Body of pancreas (tissue), 4 donors: Measurements from ENCODE around the gene SPIRE2. TPM values are rescaled to one million over a fixed set of nuclear protein-coding genes. Genes with fewer than 3 reads are reported as not detected.
"Not testable (repeated sequence)": the region's sequence is repeated elsewhere in the genome, so short reads cannot be mapped to it uniquely, and the experiment has no call there.

Source experiments
- ATAC-seq: fragments of 150-250 bp; one replicate; pipeline ENCODE4 v1.9.1; 2016
- DNase-seq, 4 donors: peaks; one replicate each; pipeline ENCODE4 v3.0.0-alpha.2; 2019
- H3K27ac ChIP-seq, 4 donors: fragments of 200-600 bp; sonication (generic); 1 replicate in 3 of 4; 2 replicates in 1 of 4; pipeline versions ENCODE4 v1.5.1 to v1.6.1; 2016 to 2019; ENCODE audit warnings: mild to moderate bottlenecking in 1 of 4, mixed read lengths in 1 of 4, moderate library complexity in 1 of 4
- H3K27me3 ChIP-seq, 2 donors: fragments of 200-600 bp; sonication (generic); one replicate each; pipeline ENCODE4 v1.6.0; 2016; ENCODE audit warnings: mild to moderate bottlenecking in 1 of 2
- H3K36me3 ChIP-seq, 2 donors: fragments of 200-600 bp; sonication (generic); replicated peaks in 1 of 2; 2 replicates each; pipeline ENCODE4 v1.5.1; 2016; ENCODE audit warnings: low read depth in 2 of 2; ENCODE audit not compliant: insufficient read depth in 1 of 2
- H3K4me1 ChIP-seq: fragments of 200-600 bp; sonication (generic); one replicate; pipeline ENCODE4 v1.6.0; 2016
- H3K4me3 ChIP-seq, 2 donors: fragments of 200-600 bp; sonication (generic); 1 replicate in 1 of 2; 2 replicates in 1 of 2; pipeline ENCODE4 v1.5.1; 2016 to 2019
- H3K9me3 ChIP-seq, 3 donors: fragments of 200-600 bp; sonication (generic); 1 replicate in 2 of 3; 2 replicates in 1 of 3; pipeline ENCODE4 v1.5.1; 2016
- CTCF ChIP-seq, 7 experiments: fragments of 450-650 bp in 4 of 7; fragments of 200-600 bp in 3 of 7; sonication (generic) in 3 of 7; IDR thresholded peaks; one replicate each; pipeline ENCODE4 v1.5.1; 2016 to 2019; ENCODE audit warnings: antibody characterized with exemption in 7 of 7
- POLR2A ChIP-seq, 3 donors: fragments of 450-650 bp; IDR thresholded peaks; one replicate each; pipeline ENCODE4 v1.6.1; 2016; ENCODE audit warnings: antibody characterized with exemption in 3 of 3, mild to moderate bottlenecking in 2 of 3
- WGBS, 2 donors: methylation state at CpG; one replicate each; pipeline ENCODE4 v1.1.5; 2017; 5-methylcytosine and 5-hydroxymethylcytosine counted together
- intact Hi-C: fragments of 100-400 bp; cut with DNase I; formaldehyde crosslinking; loops from one replicate; pipeline ENCODE4 v1.15.1; 2023
- total RNA-seq, 2 donors: library from RNA; depleted of rRNA; stranded (reverse); fragments of >200 nt; gene quantifications; one replicate each; pipeline ENCODE4 v1.1.0, GENCODE V29; 2016

SPIRE2 gene
- total RNA-seq, 2 donors from 2014 or later = 7.3 to 7.6 TPM

GRCh38 chr16:89821438-89822187 is 6.7 kb upstream of the SPIRE2 start:
- intact Hi-C loops = no loop called here

GRCh38 chr16:89822188-89823086 is 5.8 kb upstream of the SPIRE2 start:
- intact Hi-C loops = no loop called here
- Histone ChIP-seq H3K4me3 (no peak overlapping the region), H3K27me3 (no peaks in the 10 kb centered on the region), H3K36me3 (no peaks in the 10 kb centered on the region), H3K9me3 (no peaks in the 10 kb centered on the region), H3K4me1 (peaks cover 21% of the 10 kb centered on the region), H3K27ac (no peak overlapping the region)
- no peak for DNase-seq
- ATAC-seq = no peak
- WGBS, 2 donors = 86 to 88% methylated on average over 18 to 19 of the region's 19 CpGs
- no peak for TF ChIP-seq POLR2A (IDR thresholded peaks at IDR 0.05)
- TF ChIP-seq CTCF (IDR thresholded peaks at IDR 0.05) = no peak

More at GRCh38 chr16:89821438-89822187, 6.7 kb upstream of the SPIRE2 start:
- no peaks in the 10 kb centered on the region for H3K27me3 ChIP-seq
- no peaks in the 10 kb centered on the region for H3K36me3 ChIP-seq
- H3K4me3 ChIP-seq = no peak overlapping the region
- no peak overlapping the region for H3K27ac ChIP-seq
- H3K4me1 ChIP-seq = peaks cover 23% of the 10 kb centered on the region
- WGBS, 2 donors = 91 to 95% methylated on average over 23 of the region's 23 CpGs
- DNase-seq (no peak), ATAC-seq (no peak)
- H3K9me3 ChIP-seq = no peaks in the 10 kb centered on the region
- TF ChIP-seq POLR2A (IDR thresholded peaks at IDR 0.05) (no peak), CTCF (IDR thresholded peaks at IDR 0.05) (no peak)

- no peaks in the 10 kb centered on the region for H3K9me3 ChIP-seq
- no peaks in the 10 kb centered on the region for H3K36me3 ChIP-seq
- no peak overlapping the region for H3K4me3 ChIP-seq
- no peak for TF ChIP-seq CTCF (IDR thresholded peaks at IDR 0.05)
- TF ChIP-seq POLR2A (IDR thresholded peaks at IDR 0.05) = no peak
- H3K27ac ChIP-seq = no peak overlapping the region
- H3K27me3 ChIP-seq = no peaks in the 10 kb centered on the region
- H3K4me1 ChIP-seq = peaks cover 18% of the 10 kb centered on the region
- 64 to 74% methylated on average over 8 of the region's 8 CpGs for WGBS, 2 donors
- intact Hi-C loops = no loop called here
- DNase-seq = no peak
- ATAC-seq = no peak
These were observed 5.0 kb upstream of the SPIRE2 start for GRCh38 chr16:89823087-89823823.

GRCh38 chr16:89823824-89824148 is 4.5 kb upstream of the SPIRE2 start:
- not testable (repeated sequence) for DNase-seq
- peaks cover 15% of the 10 kb centered on the region for H3K4me1 ChIP-seq
- 77 to 85% methylated on average over 5 of the region's 5 CpGs for WGBS, 2 donors

More at GRCh38 chr16:89823824-89824148, 4.5 kb upstream of the SPIRE2 start:
- ATAC-seq, H3K27ac ChIP-seq, H3K4me3 ChIP-seq, H3K27me3 ChIP-seq, H3K36me3 ChIP-seq, H3K9me3 ChIP-seq, intact Hi-C loops: not testable (repeated sequence)
